Tibial nerve (tissue), 4 donors: Measurements from ENCODE around the gene PIP4K2C. TPM values are rescaled to one million over a fixed set of nuclear protein-coding genes. Genes with fewer than 3 reads are reported as not detected.
"Not testable (repeated sequence)": the region's sequence is repeated elsewhere in the genome, so short reads cannot be mapped to it uniquely, and the experiment has no call there.

Experiments
- DNase-seq, 2 donors: peaks; one replicate each; pipeline ENCODE4 v3.0.0-alpha.2; 2019; ENCODE audit warnings: low spot score in 2 of 2
- H3K27ac ChIP-seq, 4 donors: fragments of 200-600 bp; sonication (generic) in 3 of 4; one replicate each; pipeline ENCODE4 v1.5.1; 2017 to 2019; ENCODE audit warnings: mild to moderate bottlenecking in 1 of 4
- H3K27me3 ChIP-seq, 2 donors: fragments of 200-600 bp; sonication (generic) in 1 of 2; one replicate each; pipeline versions ENCODE4 v1.5.1 to v1.6.0; 2017 to 2019
- H3K36me3 ChIP-seq, 3 donors: fragments of 200-600 bp; sonication (generic); one replicate each; pipeline ENCODE4 v1.5.1; 2018 to 2019
- H3K4me1 ChIP-seq, 4 donors: fragments of 200-600 bp; sonication (generic) in 3 of 4; one replicate each; pipeline ENCODE4 v1.5.1; 2017 to 2019
- H3K4me3 ChIP-seq, 4 donors: fragments of 200-600 bp; sonication (generic) in 3 of 4; one replicate each; pipeline ENCODE4 v1.5.1; 2017 to 2019; ENCODE audit warnings: mild to moderate bottlenecking in 1 of 4, moderate library complexity in 1 of 4
- H3K9me3 ChIP-seq, 4 donors: fragments of 200-600 bp; sonication (generic) in 3 of 4; one replicate each; pipeline ENCODE4 v1.5.1; 2017 to 2019
- CTCF ChIP-seq, 5 experiments: fragments of 200-600 bp in 3 of 5; fragments of 450-650 bp in 2 of 5; sonication (generic) in 3 of 5; IDR thresholded peaks; one replicate each; pipeline ENCODE4 v1.5.1; 2016 to 2019; ENCODE audit warnings: antibody characterized with exemption in 5 of 5, mild to moderate bottlenecking in 3 of 5, moderate library complexity in 2 of 5
- EP300 ChIP-seq, 2 donors: sonication (generic); formaldehyde crosslinking; IDR thresholded peaks; one replicate each; pipeline ENCODE4 v1.6.1; 2017; ENCODE audit warnings: antibody characterized with exemption in 2 of 2, mild to moderate bottlenecking in 1 of 2
- POLR2A ChIP-seq, 2 donors: fragments of 450-650 bp; IDR thresholded peaks; one replicate each; pipeline ENCODE4 v1.6.1; 2017; ENCODE audit warnings: antibody characterized with exemption in 2 of 2, mild to moderate bottlenecking in 2 of 2, moderate library complexity in 2 of 2
- WGBS, 2 donors: methylation state at CpG; one replicate each; pipeline ENCODE4 v1.1.5; 2018; 5-methylcytosine and 5-hydroxymethylcytosine counted together
- total RNA-seq, 4 donors: library from RNA; depleted of rRNA; stranded (reverse); fragments of >200 nt; gene quantifications; one replicate each; pipeline ENCODE4 v1.1.0, GENCODE V29; 2016

The PIP4K2C gene
- total RNA-seq, 4 donors from 2014 or later: 29.5 to 67.7 (median 35.9) TPM

DNA sequence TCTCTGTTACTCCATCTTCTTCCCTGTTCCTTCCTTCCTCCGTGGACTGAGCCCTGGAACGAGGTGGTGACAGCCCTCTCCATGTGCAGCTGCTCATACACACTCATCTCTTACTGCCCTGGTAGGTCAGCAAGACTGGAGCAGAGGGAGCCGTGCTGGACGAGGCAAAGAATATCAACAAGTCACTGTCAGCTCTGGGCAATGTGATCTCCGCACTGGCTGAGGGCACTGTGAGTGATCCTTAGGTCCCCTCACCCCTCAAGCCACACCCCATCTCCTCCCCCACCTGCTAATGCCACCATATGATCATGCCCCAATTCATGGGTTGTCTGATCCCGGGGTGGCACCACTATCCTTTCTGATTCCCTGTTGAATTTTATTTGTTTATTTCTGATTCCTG lies 22.2 kb upstream of the PIP4K2C start:
- 74 to 79% methylated on average over 6 of the region's 6 CpGs for WGBS, 2 donors

DNA sequence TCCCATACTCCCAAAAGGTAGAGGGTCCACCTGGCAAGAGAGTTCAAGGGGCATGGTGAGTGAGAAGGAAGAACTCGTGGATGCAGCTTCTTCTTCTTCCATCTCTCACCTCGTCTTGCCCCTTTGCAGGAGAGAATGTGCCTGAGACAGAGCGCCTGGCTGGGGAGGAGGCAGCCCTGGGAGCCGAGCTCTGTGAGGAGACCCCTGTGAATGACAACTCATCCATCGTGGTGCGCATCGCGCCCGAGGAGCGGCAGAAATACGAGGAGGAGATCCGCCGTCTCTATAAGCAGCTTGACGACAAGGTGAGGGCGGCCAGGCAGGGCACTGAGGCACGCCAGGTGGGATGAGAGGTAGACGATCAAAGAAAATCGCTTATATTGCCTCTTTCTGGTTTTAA lies 21.1 kb upstream of the PIP4K2C start:
- no peak for DNase-seq
- 87 to 88% methylated on average over 18 of the region's 18 CpGs for WGBS, 2 donors
- no peaks in the 10 kb centered on the region for H3K9me3 ChIP-seq
- H3K4me1 ChIP-seq: no peaks in the 10 kb centered on the region
- H3K4me3 ChIP-seq: no peak overlapping the region
- H3K27me3 ChIP-seq: peaks cover 0 to 15% of the 10 kb centered on the region in 2 donors
- TF ChIP-seq POLR2A (IDR thresholded peaks at IDR 0.05) (no peak), EP300 (IDR thresholded peaks at IDR 0.05) (no peak), CTCF (IDR thresholded peaks at IDR 0.05) (no peak)
- no peak overlapping the region for H3K27ac ChIP-seq
- no peaks in the 10 kb centered on the region for H3K36me3 ChIP-seq

More for the DNA sequence above, 22.2 kb upstream of the PIP4K2C start:
- Histone ChIP-seq H3K4me1 (no peaks in the 10 kb centered on the region), H3K36me3 (peaks cover 0 to 4% (median 0%) of the 10 kb centered on the region in 3 donors), H3K4me3 (no peak overlapping the region), H3K27me3 (peaks cover 0 to 17% of the 10 kb centered on the region in 2 donors), H3K27ac (no peak overlapping the region), H3K9me3 (no peaks in the 10 kb centered on the region)
- TF ChIP-seq CTCF (IDR thresholded peaks at IDR 0.05) (no peak), EP300 (IDR thresholded peaks at IDR 0.05) (no peak), POLR2A (IDR thresholded peaks at IDR 0.05) (no peak)
- no peak for DNase-seq

- H3K4me1 ChIP-seq, H3K4me3 ChIP-seq, DNase-seq, H3K27ac ChIP-seq, H3K9me3 ChIP-seq, H3K36me3 ChIP-seq: not testable (repeated sequence)
- peaks cover 0 to 12% of the 10 kb centered on the region in 2 donors for H3K27me3 ChIP-seq
- WGBS, 2 donors: 82 to 84% methylated on average over 13 of the region's 13 CpGs
Observed at GRCh38 chr12:57570438-57570837, 20.6 kb upstream of the PIP4K2C start.

- DNase-seq: no peak
- Histone ChIP-seq H3K27me3 (peaks cover 0 to 3% of the 10 kb centered on the region in 2 donors), H3K27ac (no peak overlapping the region), H3K9me3 (no peaks in the 10 kb centered on the region), H3K36me3 (no peaks in the 10 kb centered on the region), H3K4me1 (no peaks in the 10 kb centered on the region), H3K4me3 (no peak overlapping the region)
- 86 to 89% methylated on average over 12 of the region's 12 CpGs for WGBS, 2 donors
- TF ChIP-seq EP300 (IDR thresholded peaks at IDR 0.05) (no peak), POLR2A (IDR thresholded peaks at IDR 0.05) (no peak), CTCF (IDR thresholded peaks at IDR 0.05) (no peak)
Observed at GRCh38 chr12:57571926-57572762, 18.8 kb upstream of the PIP4K2C start.

DNA sequence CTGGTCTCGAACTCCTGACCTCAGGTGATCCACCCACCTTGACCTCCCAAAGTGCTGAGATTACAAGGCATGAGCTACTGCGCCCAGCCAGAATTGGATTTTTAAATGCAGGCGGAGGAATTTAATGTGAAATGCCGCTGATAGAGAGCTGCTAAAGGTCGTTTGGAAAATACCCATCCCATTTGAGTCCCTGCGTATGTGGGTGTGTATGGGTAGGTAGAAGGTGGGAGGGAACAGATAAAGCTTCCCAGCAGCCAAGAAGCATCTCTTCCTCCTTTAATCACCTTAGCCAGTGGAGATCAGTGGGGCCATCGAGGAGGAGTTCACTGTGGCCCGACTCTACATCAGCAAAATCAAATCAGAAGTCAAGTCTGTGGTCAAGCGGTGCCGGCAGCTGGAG lies 16.2 kb upstream of the PIP4K2C start:
- no peak overlapping the region for H3K4me3 ChIP-seq
- TF ChIP-seq EP300 (IDR thresholded peaks at IDR 0.05): no peak
- no peak for TF ChIP-seq POLR2A (IDR thresholded peaks at IDR 0.05)
- TF ChIP-seq CTCF (IDR thresholded peaks at IDR 0.05): no peak
- no peak for DNase-seq
- no peaks in the 10 kb centered on the region for H3K36me3 ChIP-seq
- no peaks in the 10 kb centered on the region for H3K4me1 ChIP-seq
- no peaks in the 10 kb centered on the region for H3K27me3 ChIP-seq
- H3K9me3 ChIP-seq: no peaks in the 10 kb centered on the region
- H3K27ac ChIP-seq: no peak overlapping the region
- 78 to 81% methylated on average over 10 of the region's 10 CpGs for WGBS, 2 donors
